GM21786 (cell line): Measurements from ENCODE around the gene P2RX3.

Source experiments
- ATAC-seq: cut with Tn5 transposase; IDR thresholded peaks from one replicate; pipeline ENCODE4 v1.9.1; 2021; ENCODE audit not compliant: unreplicated experiment

The P2RX3 gene

DNA sequence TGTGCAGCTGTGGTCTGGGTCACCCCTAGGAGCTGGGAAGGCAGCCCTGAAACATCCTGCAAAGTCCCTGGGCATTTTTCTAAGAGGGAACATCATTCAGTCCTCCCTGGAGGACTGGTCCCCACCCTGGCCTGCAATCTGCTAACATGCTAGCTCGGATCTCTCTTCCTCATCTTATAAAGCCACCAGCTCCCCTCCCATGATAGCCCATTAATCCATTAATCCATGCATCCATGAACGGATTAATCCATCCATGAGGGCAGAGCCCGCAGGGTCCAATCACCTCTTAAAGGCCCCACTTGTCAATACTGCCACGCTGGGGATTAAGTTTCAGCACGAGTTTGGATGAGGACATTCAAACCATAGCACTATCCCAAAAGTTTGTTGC is 30.7 kb downstream of the P2RX3 start:
- ATAC-seq, result no peak

GRCh38 chr11:57370251-57370650 is 32.1 kb downstream of the P2RX3 start:
- no peak for ATAC-seq

DNA sequence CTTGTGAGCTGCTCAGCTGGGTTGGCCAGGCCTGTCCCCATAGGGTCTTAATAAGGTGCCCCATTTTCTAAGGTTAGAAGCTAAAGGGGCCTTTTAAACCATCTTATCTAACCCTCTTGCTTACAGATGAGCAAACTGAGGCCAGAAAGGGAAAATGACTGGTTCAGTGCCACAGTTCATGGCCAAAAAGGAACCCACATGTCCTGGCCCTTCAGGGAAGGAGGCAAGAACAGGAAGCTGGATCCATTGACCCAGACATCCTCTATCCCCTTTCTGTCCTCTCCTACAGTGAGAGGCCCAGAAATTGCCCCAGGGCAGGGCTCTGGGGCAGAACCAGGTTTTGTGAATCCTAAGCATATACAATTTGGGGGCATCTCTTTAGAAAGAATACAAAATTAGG is 32.8 kb downstream of the P2RX3 start:
- no peak for ATAC-seq

GRCh38 chr11:57373146-57373545 is 35.0 kb downstream of the P2RX3 start:
- no peak for ATAC-seq

DNA sequence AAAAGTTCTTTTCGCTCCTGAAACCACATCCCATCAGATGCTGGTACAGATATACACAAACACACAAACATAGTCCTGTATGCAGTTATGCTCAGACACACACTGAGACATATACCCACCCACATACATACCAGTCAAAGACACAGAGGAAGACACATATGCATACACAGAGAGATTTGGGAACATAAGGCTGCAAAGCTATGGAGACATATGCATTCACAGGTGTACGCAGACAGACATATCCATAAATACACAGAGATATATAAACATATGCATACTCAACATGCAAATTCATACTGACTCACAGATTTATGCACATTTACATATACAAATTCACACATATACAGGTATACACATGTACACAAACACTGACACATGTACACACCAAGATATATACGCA is 36.8 kb downstream of the P2RX3 start:
- no peak for ATAC-seq

GRCh38 chr11:57375490-57375889 is 37.3 kb downstream of the P2RX3 start:
- no peak for ATAC-seq

GRCh38 chr11:57376095-57377090 is 38.2 kb downstream of the P2RX3 start:
- ATAC-seq, result no peak

DNA sequence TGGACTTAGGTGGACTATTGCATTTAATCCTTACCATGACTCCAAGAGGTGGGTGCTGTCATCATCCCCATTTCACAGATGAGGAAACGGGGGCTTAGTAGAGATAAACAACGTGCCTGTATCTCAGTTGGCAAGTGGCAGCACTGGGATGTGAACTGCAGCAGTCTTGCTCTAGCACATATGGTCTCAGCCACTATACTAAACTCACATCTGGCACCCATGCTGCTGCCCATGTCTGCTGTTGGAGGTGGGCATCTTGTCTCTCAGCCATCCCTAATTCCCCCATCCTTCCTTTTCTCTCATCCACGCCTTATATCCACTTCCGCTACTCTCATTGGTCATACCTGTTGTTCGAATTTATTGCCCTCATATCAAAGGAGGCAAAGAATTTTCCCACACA is 39.0 kb downstream of the P2RX3 start:
- no peak for ATAC-seq

- no peak for ATAC-seq
These were observed 40.0 kb downstream of the P2RX3 start for GRCh38 chr11:57378186-57378585.

DNA sequence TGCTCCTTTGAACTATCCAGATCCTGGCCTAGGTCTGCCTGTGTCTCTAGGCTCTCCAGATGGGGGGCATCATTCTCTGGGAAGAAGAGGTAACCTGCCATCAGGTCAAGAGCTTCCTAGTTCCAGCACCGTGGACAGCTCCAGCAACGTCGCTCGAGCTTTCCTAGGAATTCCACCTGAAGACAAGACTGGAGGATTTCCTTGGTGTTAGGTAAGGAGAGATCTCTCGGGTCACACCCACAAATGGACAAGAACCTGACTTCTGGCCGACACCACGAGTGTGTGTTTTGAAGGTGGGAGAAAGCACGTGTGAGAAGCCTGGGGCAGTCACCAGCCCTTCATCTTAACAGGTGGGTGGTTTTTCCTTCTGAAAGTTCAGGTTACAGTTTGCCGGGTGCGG is 41.6 kb downstream of the P2RX3 start:
- ATAC-seq, result no peak

- ATAC-seq, result no peak
These were observed 42.8 kb downstream of the P2RX3 start, which contains the start of gene PRG3 for GRCh38 chr11:57380975-57381374. Gene PRG3 (minus strand): TSS chr11:57381150. CDS start chr11:57380708, 442 bp downstream.

DNA sequence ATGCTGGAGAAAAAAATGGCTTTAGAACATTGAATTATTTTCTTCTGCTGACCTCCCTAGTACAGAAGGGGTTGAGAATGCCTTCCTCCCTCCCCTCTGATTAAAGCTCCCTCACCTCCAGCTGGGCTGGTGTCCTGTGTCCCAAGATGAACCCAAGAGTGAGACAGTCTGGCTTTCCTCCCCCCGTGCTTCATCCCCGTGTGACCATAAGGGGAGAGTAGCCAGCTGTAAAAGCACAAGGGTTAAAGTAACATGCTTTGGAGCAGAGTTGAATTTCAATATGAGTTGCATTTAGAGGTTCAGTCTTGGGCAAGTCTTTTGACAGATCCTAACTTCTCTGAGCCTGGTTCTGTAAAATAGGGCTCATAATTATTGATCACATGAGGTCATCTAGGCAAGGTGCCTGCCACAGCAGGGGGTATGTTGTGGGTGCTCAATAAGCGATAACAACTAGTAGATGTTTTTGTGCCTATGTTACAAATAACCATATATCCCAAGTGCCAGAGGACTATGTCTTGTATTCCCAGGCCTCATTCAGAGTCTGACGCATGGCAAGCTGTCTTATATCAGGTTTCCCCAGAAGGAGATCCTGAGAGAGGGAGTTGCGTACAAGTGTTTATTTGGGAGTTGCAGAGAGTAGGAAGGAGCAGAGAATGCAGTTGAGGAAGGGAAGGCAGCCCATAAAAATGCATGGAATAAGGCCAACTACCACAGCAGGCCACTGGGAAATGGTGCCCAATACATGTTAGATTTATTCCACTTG is 48.2 kb downstream of the P2RX3 start:
- no peak for ATAC-seq

GRCh38 chr11:57387289-57388030 is 49.3 kb downstream of the P2RX3 start:
- ATAC-seq, result no peak

DNA sequence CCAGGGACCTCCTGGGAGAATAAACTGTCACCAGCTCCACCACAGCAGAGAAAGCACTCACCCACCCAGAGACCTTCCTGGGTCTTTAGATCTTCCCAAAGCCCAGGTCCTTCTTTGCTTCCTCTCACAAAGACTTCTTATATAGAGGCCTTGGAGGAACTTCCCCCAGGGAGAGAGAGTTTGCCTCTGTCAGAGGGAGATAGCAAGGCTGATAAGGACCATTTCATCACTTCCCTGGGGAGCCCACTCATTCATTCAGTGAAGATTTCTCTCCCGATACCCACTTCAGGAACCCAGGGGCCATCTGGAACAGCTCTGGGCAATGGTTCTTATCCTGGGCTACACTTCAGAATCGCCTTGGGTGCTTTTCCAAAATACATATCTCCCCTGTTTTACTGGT is 52.4 kb downstream of the P2RX3 start, which contains the start of gene PRG2:
Gene PRG2, minus strand, starts transcription at position 116 of the 400 bp plus-strand sequence. CDS start 706 bp downstream, outside the sequence.
- ATAC-seq, result no peak

- no peak for ATAC-seq
These were observed 53.0 kb downstream of the P2RX3 start for GRCh38 chr11:57391111-57391510.

- ATAC-seq, result no peak
These were observed 53.4 kb downstream of the P2RX3 start for GRCh38 chr11:57391539-57391938.

DNA sequence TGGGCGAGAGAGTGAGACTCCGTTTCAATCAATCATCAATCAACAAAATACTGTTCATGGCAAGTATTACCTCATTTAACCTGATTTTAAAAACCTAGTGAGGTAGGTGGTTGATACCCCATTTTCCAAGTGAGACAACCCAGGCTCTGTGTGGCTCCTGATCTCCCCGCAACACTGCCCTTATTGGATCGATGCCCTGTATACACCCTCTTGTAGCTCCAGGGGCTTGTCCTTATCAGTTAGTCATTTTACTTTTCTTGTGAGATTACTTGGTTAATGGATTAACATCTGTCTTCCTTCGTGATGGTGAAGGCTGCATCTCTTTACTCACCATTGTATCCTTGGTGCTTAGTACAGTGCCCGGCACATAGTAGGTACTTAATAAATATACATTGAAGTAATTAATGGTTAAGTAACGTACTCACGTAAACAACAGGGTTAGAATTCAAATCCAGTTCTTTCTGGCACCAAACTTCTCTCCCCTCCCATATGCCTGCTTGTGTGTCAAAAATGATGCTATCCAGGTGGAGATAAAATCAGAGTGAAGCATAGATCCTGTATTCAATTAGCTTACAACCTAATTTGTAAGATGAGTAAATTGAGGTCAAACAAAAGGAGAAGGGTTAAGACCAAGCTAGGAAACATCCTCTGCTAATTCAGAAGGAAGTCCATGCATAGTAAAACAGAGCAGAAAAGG is 54.1 kb downstream of the P2RX3 start:
- ATAC-seq, result no peak

GRCh38 chr11:57392763-57393105 is 54.6 kb downstream of the P2RX3 start:
- no peak for ATAC-seq

DNA sequence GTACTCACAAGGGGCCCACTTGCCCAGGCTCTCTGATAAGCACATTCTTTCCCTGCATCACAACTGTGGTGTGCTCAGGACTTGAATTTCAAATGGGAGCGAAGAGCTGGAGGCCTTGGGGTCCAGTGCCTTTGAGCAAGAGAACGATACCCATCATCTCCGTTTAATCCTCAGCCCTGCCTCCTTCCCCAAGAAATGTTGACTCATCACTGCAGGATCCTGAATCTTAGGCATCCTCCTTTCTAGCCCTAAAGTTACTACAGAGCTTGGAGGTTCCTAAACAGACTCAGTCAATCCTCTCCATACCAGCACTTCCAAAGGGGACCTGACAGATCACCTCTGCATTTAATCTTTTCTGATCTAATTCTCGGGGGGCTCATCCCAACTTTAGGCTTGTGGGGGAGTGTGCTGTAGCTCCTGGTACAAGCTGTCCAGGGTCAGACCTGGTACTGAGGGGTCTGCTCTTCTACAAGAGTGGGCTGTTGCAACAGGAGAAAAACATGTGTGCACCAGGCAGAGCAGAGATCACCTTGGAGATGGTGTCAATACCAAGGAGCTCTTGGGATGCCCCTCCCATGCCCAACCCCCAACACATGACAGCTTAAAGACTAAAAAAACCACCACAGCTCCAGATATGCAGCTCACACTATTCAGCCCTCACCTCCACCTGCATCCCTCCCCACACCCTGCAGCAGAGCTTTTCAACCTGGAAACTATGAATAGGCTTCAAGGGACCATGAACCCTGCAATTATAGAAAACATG is 56.2 kb downstream of the P2RX3 start:
- ATAC-seq, result no peak
